WTC11 (cell line): ENCODE data around the gene TMEM259. TPM values are rescaled to one million over a fixed set of nuclear protein-coding genes. Genes with fewer than 3 reads are reported as not detected.

ENCODE experiments used
- ATAC-seq: fragments of 200-7000 bp; cut with Tn5 transposase; 2 replicates; pipeline ENCODE4 v1.10.0; 2021; ENCODE audit warnings: mild to moderate bottlenecking, moderate library complexity
- CTCF ChIA-PET: fragments of 300-600 bp; sonication (Branson Sonifier 250); formaldehyde crosslinking; loops from one replicate; lab custom pipeline; 2021; ENCODE audit warnings: antibody characterized with exemption; lab: Charles Lee
- POLR2A ChIA-PET: fragments of 350-600 bp; sonication (Branson Sonifier 250); formaldehyde crosslinking; loops from one replicate; lab custom pipeline; 2021; ENCODE audit warnings: antibody characterized with exemption; lab: Charles Lee
- DNase-seq: peaks from one replicate; pipeline ENCODE4 v3.0.0; 2021; ENCODE audit warnings: low spot score
- H3K27ac Mint-ChIP-seq: 2 replicates; pipeline ENCODE4 v1.8.0; 2021; ENCODE audit warnings: mixed read lengths
- H3K27me3 Mint-ChIP-seq: 2 replicates; pipeline ENCODE4 v1.8.0; 2021; ENCODE audit warnings: low read depth, mild to moderate bottlenecking, moderate library complexity, mixed read lengths
- H3K36me3 Mint-ChIP-seq: 2 replicates; pipeline ENCODE4 v1.8.0; 2021; ENCODE audit warnings: mixed read lengths
- H3K4me1 Mint-ChIP-seq: 2 replicates; pipeline ENCODE4 v1.8.0; 2022; ENCODE audit warnings: mixed read lengths
- H3K4me3 Mint-ChIP-seq: 2 replicates; pipeline ENCODE4 v1.8.0; 2021; ENCODE audit warnings: mild to moderate bottlenecking, moderate library complexity, mixed read lengths
- H3K9me3 Mint-ChIP-seq: 2 replicates; pipeline ENCODE4 v1.8.0; 2021; ENCODE audit warnings: mixed read lengths
- FOXJ3 ChIP-seq: sonication (generic); formaldehyde crosslinking; IDR thresholded peaks from 2 replicates; pipeline ENCODE4 v1.9.0; 2021; ENCODE audit warnings: missing genetic modification reagents, mild to moderate bottlenecking, borderline replicate concordance
- FOXP4 ChIP-seq: sonication (generic); formaldehyde crosslinking; IDR thresholded peaks from 2 replicates; pipeline ENCODE4 v1.8.0; 2022; ENCODE audit warnings: mild to moderate bottlenecking, missing genetic modification reagents
- GTF2I ChIP-seq: fragments of 250-450 bp; sonication (Bioruptor Pico); conservative IDR thresholded peaks from 2 replicates; pipeline ENCODE4 v1.4.0; 2021; ENCODE audit warnings: mild to moderate bottlenecking
- HMGXB4 ChIP-seq: sonication (generic); formaldehyde crosslinking; IDR thresholded peaks from 2 replicates; pipeline ENCODE4 v1.8.1; 2023; ENCODE audit warnings: mild to moderate bottlenecking, moderate library complexity, missing genetic modification reagents
- JAZF1 ChIP-seq: fragments of 250-450 bp; sonication (Bioruptor Pico); IDR thresholded peaks from 2 replicates; pipeline ENCODE4 v1.9.0; 2021; ENCODE audit warnings: moderate library complexity, mild to moderate bottlenecking, inconsistent platforms
- PRRX2 ChIP-seq: fragments of 250-450 bp; sonication (Bioruptor Pico); IDR thresholded peaks from 2 replicates; pipeline ENCODE4 v1.8.0; 2021; ENCODE audit warnings: mild to moderate bottlenecking
- ZNF423 ChIP-seq: fragments of 250-450 bp; sonication (Bioruptor Pico); IDR thresholded peaks from 2 replicates; pipeline ENCODE4 v2.1.2; 2022; ENCODE audit warnings: mild to moderate bottlenecking, moderate library complexity
- ZNF532 ChIP-seq: fragments of 250-450 bp; sonication (Bioruptor Pico); IDR thresholded peaks from 2 replicates; pipeline ENCODE4 v1.9.0; 2021; ENCODE audit warnings: mild to moderate bottlenecking, borderline replicate concordance
- total RNA-seq: library from RNA; stranded (reverse); gene quantifications from 3 replicates; pipeline ENCODE4 v1.2.3, GENCODE V29; 2021
- TF ChIP-seq, protein P1 (sequence below): sonication (generic); formaldehyde crosslinking; IDR thresholded peaks from 2 replicates; pipeline ENCODE4 v1.8.1; 2022; ENCODE audit warnings: low read depth, mild to moderate bottlenecking, moderate library complexity, missing genetic modification reagents, borderline replicate concordance
- TF ChIP-seq, protein P2 (sequence below): fragments of 200-600 bp; IDR thresholded peaks from 2 replicates; pipeline ENCODE4 v1.8.0; 2022; ENCODE audit warnings: antibody characterized with exemption
- TF ChIP-seq, protein P3 (sequence below): sonication (generic); formaldehyde crosslinking; IDR thresholded peaks from 2 replicates; pipeline ENCODE4 v1.8.1; 2022; ENCODE audit warnings: mild to moderate bottlenecking, moderate library complexity, missing genetic modification reagents
- TF ChIP-seq, protein P4 (sequence below): sonication (generic); formaldehyde crosslinking; IDR thresholded peaks from 2 replicates; pipeline ENCODE4 v1.8.1; 2023; ENCODE audit warnings: mild to moderate bottlenecking, missing genetic modification reagents, borderline replicate concordance

Gene TMEM259
- total RNA-seq, 1 experiment from 2014 or later = 202 TPM

- ChIA-PET CTCF (interaction anchor here (0.5 to 0.7 kb wide), 2 partner anchors 101 to 274 kb away, joined by 3 to 4 read pairs; no protein-coding TSS in a partner anchor), POLR2A (no interaction called here)
- TF ChIP-seq ZNF532 (CRISPR knock-in tag) = no peak
- TF ChIP-seq PRRX2 (CRISPR knock-in tag) = no peak
- TF ChIP-seq FOXP4 (CRISPR knock-in tag) = no peak
- TF ChIP-seq, protein P1, sequence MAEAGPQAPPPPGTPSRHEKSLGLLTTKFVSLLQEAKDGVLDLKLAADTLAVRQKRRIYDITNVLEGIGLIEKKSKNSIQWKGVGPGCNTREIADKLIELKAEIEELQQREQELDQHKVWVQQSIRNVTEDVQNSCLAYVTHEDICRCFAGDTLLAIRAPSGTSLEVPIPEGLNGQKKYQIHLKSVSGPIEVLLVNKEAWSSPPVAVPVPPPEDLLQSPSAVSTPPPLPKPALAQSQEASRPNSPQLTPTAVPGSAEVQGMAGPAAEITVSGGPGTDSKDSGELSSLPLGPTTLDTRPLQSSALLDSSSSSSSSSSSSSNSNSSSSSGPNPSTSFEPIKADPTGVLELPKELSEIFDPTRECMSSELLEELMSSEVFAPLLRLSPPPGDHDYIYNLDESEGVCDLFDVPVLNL (CRISPR knock-in tag) = no peak
- TF ChIP-seq ZNF423 (CRISPR knock-in tag) = no peak
- TF ChIP-seq, protein P2, sequence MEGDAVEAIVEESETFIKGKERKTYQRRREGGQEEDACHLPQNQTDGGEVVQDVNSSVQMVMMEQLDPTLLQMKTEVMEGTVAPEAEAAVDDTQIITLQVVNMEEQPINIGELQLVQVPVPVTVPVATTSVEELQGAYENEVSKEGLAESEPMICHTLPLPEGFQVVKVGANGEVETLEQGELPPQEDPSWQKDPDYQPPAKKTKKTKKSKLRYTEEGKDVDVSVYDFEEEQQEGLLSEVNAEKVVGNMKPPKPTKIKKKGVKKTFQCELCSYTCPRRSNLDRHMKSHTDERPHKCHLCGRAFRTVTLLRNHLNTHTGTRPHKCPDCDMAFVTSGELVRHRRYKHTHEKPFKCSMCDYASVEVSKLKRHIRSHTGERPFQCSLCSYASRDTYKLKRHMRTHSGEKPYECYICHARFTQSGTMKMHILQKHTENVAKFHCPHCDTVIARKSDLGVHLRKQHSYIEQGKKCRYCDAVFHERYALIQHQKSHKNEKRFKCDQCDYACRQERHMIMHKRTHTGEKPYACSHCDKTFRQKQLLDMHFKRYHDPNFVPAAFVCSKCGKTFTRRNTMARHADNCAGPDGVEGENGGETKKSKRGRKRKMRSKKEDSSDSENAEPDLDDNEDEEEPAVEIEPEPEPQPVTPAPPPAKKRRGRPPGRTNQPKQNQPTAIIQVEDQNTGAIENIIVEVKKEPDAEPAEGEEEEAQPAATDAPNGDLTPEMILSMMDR = no peak
- no peak for TF ChIP-seq JAZF1 (CRISPR knock-in tag)
- Mint-ChIP-seq H3K27ac (no peak overlapping the region), H3K36me3 (0 out of 2 replicates have a peak, but pooled peaks cover 7% of the 10 kb centered on the region), H3K4me3 (no peak overlapping the region), H3K4me1 (no peaks in the 10 kb centered on the region), H3K9me3 (no peaks in the 10 kb centered on the region), H3K27me3 (peaks cover 38% of the 10 kb centered on the region)
- DNase-seq = no peak
- no peak for ATAC-seq
Observed at GRCh38 chr19:1002600-1002999, 18.3 kb downstream of the TMEM259 start.

GRCh38 chr19:1001538-1002166, 19.3 kb downstream of the TMEM259 start:
- H3K27me3 Mint-ChIP-seq = peaks cover 46% of the 10 kb centered on the region
- peak overlapping the region; percentile 64 for H3K4me3 Mint-ChIP-seq
- ChIA-PET CTCF (interaction anchor here (0.6 to 1.6 kb wide), 9 partner anchors 22 to 220 kb away, joined by 3 to 4 read pairs (median 3); no protein-coding TSS in a partner anchor), POLR2A (no interaction called here)
- no peaks in the 10 kb centered on the region for H3K9me3 Mint-ChIP-seq
- ATAC-seq (peak; percentile 63), DNase-seq (peak; percentile 89)
- H3K27ac Mint-ChIP-seq = no peak overlapping the region
- H3K36me3 Mint-ChIP-seq = 0 out of 2 replicates have a peak, but pooled peaks cover 2% of the 10 kb centered on the region
- H3K4me1 Mint-ChIP-seq = peaks cover under 1% of the 10 kb centered on the region; the same call in 1 of the 2 replicates
- TF ChIP-seq HMGXB4 (0 out of 2 replicates have a peak, but pooled peaks have one; percentile 64), JAZF1 (CRISPR knock-in tag) (no peak), GTF2I (0 out of 2 replicates have a peak, but pooled peaks have one; percentile 15), FOXJ3 (CRISPR knock-in tag) (no peak), ZNF423 (CRISPR knock-in tag) (peak; percentile 59)
- TF ChIP-seq, protein P3, sequence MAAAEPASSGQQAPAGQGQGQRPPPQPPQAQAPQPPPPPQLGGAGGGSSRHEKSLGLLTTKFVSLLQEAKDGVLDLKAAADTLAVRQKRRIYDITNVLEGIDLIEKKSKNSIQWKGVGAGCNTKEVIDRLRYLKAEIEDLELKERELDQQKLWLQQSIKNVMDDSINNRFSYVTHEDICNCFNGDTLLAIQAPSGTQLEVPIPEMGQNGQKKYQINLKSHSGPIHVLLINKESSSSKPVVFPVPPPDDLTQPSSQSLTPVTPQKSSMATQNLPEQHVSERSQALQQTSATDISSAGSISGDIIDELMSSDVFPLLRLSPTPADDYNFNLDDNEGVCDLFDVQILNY = no peak
- TF ChIP-seq, protein P4, sequence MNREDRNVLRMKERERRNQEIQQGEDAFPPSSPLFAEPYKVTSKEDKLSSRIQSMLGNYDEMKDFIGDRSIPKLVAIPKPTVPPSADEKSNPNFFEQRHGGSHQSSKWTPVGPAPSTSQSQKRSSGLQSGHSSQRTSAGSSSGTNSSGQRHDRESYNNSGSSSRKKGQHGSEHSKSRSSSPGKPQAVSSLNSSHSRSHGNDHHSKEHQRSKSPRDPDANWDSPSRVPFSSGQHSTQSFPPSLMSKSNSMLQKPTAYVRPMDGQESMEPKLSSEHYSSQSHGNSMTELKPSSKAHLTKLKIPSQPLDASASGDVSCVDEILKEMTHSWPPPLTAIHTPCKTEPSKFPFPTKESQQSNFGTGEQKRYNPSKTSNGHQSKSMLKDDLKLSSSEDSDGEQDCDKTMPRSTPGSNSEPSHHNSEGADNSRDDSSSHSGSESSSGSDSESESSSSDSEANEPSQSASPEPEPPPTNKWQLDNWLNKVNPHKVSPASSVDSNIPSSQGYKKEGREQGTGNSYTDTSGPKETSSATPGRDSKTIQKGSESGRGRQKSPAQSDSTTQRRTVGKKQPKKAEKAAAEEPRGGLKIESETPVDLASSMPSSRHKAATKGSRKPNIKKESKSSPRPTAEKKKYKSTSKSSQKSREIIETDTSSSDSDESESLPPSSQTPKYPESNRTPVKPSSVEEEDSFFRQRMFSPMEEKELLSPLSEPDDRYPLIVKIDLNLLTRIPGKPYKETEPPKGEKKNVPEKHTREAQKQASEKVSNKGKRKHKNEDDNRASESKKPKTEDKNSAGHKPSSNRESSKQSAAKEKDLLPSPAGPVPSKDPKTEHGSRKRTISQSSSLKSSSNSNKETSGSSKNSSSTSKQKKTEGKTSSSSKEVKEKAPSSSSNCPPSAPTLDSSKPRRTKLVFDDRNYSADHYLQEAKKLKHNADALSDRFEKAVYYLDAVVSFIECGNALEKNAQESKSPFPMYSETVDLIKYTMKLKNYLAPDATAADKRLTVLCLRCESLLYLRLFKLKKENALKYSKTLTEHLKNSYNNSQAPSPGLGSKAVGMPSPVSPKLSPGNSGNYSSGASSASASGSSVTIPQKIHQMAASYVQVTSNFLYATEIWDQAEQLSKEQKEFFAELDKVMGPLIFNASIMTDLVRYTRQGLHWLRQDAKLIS = no peak
